CD4-positive, alpha-beta T cell treated with Interferon gamma for 1 hour (primary cell): ENCODE data around the gene GPLD1.

Source experiments
- DNase-seq: peaks from one replicate; pipeline ENCODE4 v3.0.0-alpha.2; 2020

GPLD1 gene

GRCh38 chr6:24378473-24379097, 110.8 kb downstream of the GPLD1 start:
- no peak for DNase-seq
